Body of pancreas (tissue), 4 donors: ENCODE data around the gene HOXA3. TPM values are rescaled to one million over a fixed set of nuclear protein-coding genes. Genes with fewer than 3 reads are reported as not detected.

ENCODE experiments used
- ATAC-seq: fragments of 150-250 bp; one replicate; pipeline ENCODE4 v1.9.1; 2016
- DNase-seq, 4 donors: peaks; one replicate each; pipeline ENCODE4 v3.0.0-alpha.2; 2019
- H3K27ac ChIP-seq, 4 donors: fragments of 200-600 bp; sonication (generic); 1 replicate in 3 of 4; 2 replicates in 1 of 4; pipeline versions ENCODE4 v1.5.1 to v1.6.1; 2016 to 2019; ENCODE audit warnings: mild to moderate bottlenecking in 1 of 4, mixed read lengths in 1 of 4, moderate library complexity in 1 of 4
- H3K27me3 ChIP-seq, 2 donors: fragments of 200-600 bp; sonication (generic); one replicate each; pipeline ENCODE4 v1.6.0; 2016; ENCODE audit warnings: mild to moderate bottlenecking in 1 of 2
- H3K36me3 ChIP-seq, 2 donors: fragments of 200-600 bp; sonication (generic); replicated peaks in 1 of 2; 2 replicates each; pipeline ENCODE4 v1.5.1; 2016; ENCODE audit warnings: low read depth in 2 of 2; ENCODE audit not compliant: insufficient read depth in 1 of 2
- H3K4me1 ChIP-seq: fragments of 200-600 bp; sonication (generic); one replicate; pipeline ENCODE4 v1.6.0; 2016
- H3K4me3 ChIP-seq, 2 donors: fragments of 200-600 bp; sonication (generic); 1 replicate in 1 of 2; 2 replicates in 1 of 2; pipeline ENCODE4 v1.5.1; 2016 to 2019
- H3K9me3 ChIP-seq, 3 donors: fragments of 200-600 bp; sonication (generic); 1 replicate in 2 of 3; 2 replicates in 1 of 3; pipeline ENCODE4 v1.5.1; 2016
- CTCF ChIP-seq, 7 experiments: fragments of 450-650 bp in 4 of 7; fragments of 200-600 bp in 3 of 7; sonication (generic) in 3 of 7; IDR thresholded peaks; one replicate each; pipeline ENCODE4 v1.5.1; 2016 to 2019; ENCODE audit warnings: antibody characterized with exemption in 7 of 7
- POLR2A ChIP-seq, 3 donors: fragments of 450-650 bp; IDR thresholded peaks; one replicate each; pipeline ENCODE4 v1.6.1; 2016; ENCODE audit warnings: antibody characterized with exemption in 3 of 3, mild to moderate bottlenecking in 2 of 3
- WGBS, 2 donors: methylation state at CpG; one replicate each; pipeline ENCODE4 v1.1.5; 2017; 5-methylcytosine and 5-hydroxymethylcytosine counted together
- intact Hi-C: fragments of 100-400 bp; cut with DNase I; formaldehyde crosslinking; loops from one replicate; pipeline ENCODE4 v1.15.1; 2023
- total RNA-seq, 2 donors: library from RNA; depleted of rRNA; stranded (reverse); fragments of >200 nt; gene quantifications; one replicate each; pipeline ENCODE4 v1.1.0, GENCODE V29; 2016

The HOXA3 gene
- total RNA-seq, 2 donors from 2014 or later = 1.6 TPM; not detected in 1

GRCh38 chr7:27095050-27095896, 57.1 kb downstream of the HOXA3 start:
- H3K4me1 ChIP-seq = peaks cover 22% of the 10 kb centered on the region
- no peak for DNase-seq
- H3K4me3 ChIP-seq = no peak overlapping the region
- 6 to 14% methylated on average over 17 to 33 of the region's 33 CpGs for WGBS, 2 donors
- H3K9me3 ChIP-seq = no peaks in the 10 kb centered on the region
- H3K27ac ChIP-seq = no peak overlapping the region
- ATAC-seq = no peak
- H3K36me3 ChIP-seq = no peaks in the 10 kb centered on the region
- TF ChIP-seq CTCF (IDR thresholded peaks at IDR 0.05) = no peak
- no peak for TF ChIP-seq POLR2A (IDR thresholded peaks at IDR 0.05)
- peaks cover 9 to 43% of the 10 kb centered on the region in 2 donors for H3K27me3 ChIP-seq
- intact Hi-C loops = no loop called here

- no peak overlapping the region for H3K4me3 ChIP-seq
- ATAC-seq = no peak
- no peaks in the 10 kb centered on the region for H3K36me3 ChIP-seq
- no peak for DNase-seq
- intact Hi-C loops = no loop called here
- no peaks in the 10 kb centered on the region for H3K9me3 ChIP-seq
- H3K4me1 ChIP-seq = peaks cover 19% of the 10 kb centered on the region
- peaks cover 9 to 47% of the 10 kb centered on the region in 2 donors for H3K27me3 ChIP-seq
- H3K27ac ChIP-seq = no peak overlapping the region
- WGBS, 2 donors = 17% methylated on average over 28 to 29 of the region's 29 CpGs
- TF ChIP-seq POLR2A (IDR thresholded peaks at IDR 0.05) (no peak), CTCF (IDR thresholded peaks at IDR 0.05) (no peak)
Observed at GRCh38 chr7:27094304-27095049, 57.9 kb downstream of the HOXA3 start.

GRCh38 chr7:27093184-27093895, 59.0 kb downstream of the HOXA3 start:
- 30 to 40% methylated on average over 6 of the region's 6 CpGs for WGBS, 2 donors
- no peak overlapping the region for H3K4me3 ChIP-seq
- no peak for DNase-seq
- H3K9me3 ChIP-seq = peaks cover 0 to 1% (median 0%) of the 10 kb centered on the region in 3 donors
- no peak for TF ChIP-seq CTCF (IDR thresholded peaks at IDR 0.05)
- no peak for TF ChIP-seq POLR2A (IDR thresholded peaks at IDR 0.05)
- no peaks in the 10 kb centered on the region for H3K36me3 ChIP-seq
- peaks cover 3 to 47% of the 10 kb centered on the region in 2 donors for H3K27me3 ChIP-seq
- no peak for ATAC-seq
- intact Hi-C loops = no loop called here
- H3K27ac ChIP-seq = no peak overlapping the region
- peaks cover 11% of the 10 kb centered on the region for H3K4me1 ChIP-seq

- Histone ChIP-seq H3K4me3 (no peak overlapping the region), H3K36me3 (no peaks in the 10 kb centered on the region), H3K4me1 (peaks cover 11% of the 10 kb centered on the region), H3K9me3 (peaks cover 0 to 7% (median 0%) of the 10 kb centered on the region in 3 donors), H3K27ac (no peak overlapping the region), H3K27me3 (peaks cover 0 to 46% of the 10 kb centered on the region in 2 donors)
- ATAC-seq (no peak), DNase-seq (no peak)
- intact Hi-C loops = no loop called here
- WGBS, 2 donors = 58 to 65% methylated on average over 1 of the region's 1 CpG
- TF ChIP-seq CTCF (IDR thresholded peaks at IDR 0.05) (no peak), POLR2A (IDR thresholded peaks at IDR 0.05) (no peak)
Observed at GRCh38 chr7:27092819-27093110, 59.6 kb downstream of the HOXA3 start.
